ENCODE data around the gene TNFAIP8L1. TPM values are rescaled to one million over a fixed set of nuclear protein-coding genes. Genes with fewer than 3 reads are reported as not detected.
"Not testable (repeated sequence)": the region's sequence is repeated elsewhere in the genome, so short reads cannot be mapped to it uniquely, and the experiment has no call there.

The TNFAIP8L1 gene
- 1.4 and 1.5 TPM in 2 replicates for total RNA-seq (2014; rRNA removed; shearing (Covaris generic))
- 3.2 and 3.6 TPM in 2 replicates for polyA plus RNA-seq (2014; cell fraction: nucleus; rRNA removed)

GRCh38 chr19:4638828-4639530 is at the start of gene TNFAIP8L1:
Gene TNFAIP8L1 (plus strand): TSS chr19:4639516. CDS start chr19:4651870, 12,354 bp downstream.
- DNase-seq (ENCODE audit: extremely low read depth, low read depth) = peak; percentile 91

- DNase-seq (ENCODE audit: extremely low read depth, low read depth) = no peak
Measured at GRCh38 chr19:4589579-4590410, 49.5 kb upstream of the TNFAIP8L1 start.

GRCh38 chr19:4590559-4590958 is 48.8 kb upstream of the TNFAIP8L1 start:
- no peak for DNase-seq (ENCODE audit: extremely low read depth, low read depth)

- DNase-seq (ENCODE audit: extremely low read depth, low read depth) = no peak
Measured at GRCh38 chr19:4591320-4591719, 48.0 kb upstream of the TNFAIP8L1 start.

- DNase-seq (ENCODE audit: extremely low read depth, low read depth) = no peak
Measured at GRCh38 chr19:4592445-4592844, 46.9 kb upstream of the TNFAIP8L1 start.

GRCh38 chr19:4593409-4593851 is 45.9 kb upstream of the TNFAIP8L1 start:
- no peak for DNase-seq (ENCODE audit: extremely low read depth, low read depth)

GRCh38 chr19:4594201-4594600 is 45.1 kb upstream of the TNFAIP8L1 start:
- DNase-seq (ENCODE audit: extremely low read depth, low read depth) = no peak

- not testable (repeated sequence) for DNase-seq (ENCODE audit: extremely low read depth, low read depth)
Measured at GRCh38 chr19:4595158-4595557, 44.2 kb upstream of the TNFAIP8L1 start.

- no peak for DNase-seq (ENCODE audit: extremely low read depth, low read depth)
Measured at GRCh38 chr19:4596033-4596904, 43.0 kb upstream of the TNFAIP8L1 start.

GRCh38 chr19:4597278-4597974 is 41.9 kb upstream of the TNFAIP8L1 start:
- DNase-seq (ENCODE audit: extremely low read depth, low read depth) = no peak

GRCh38 chr19:4597975-4598671 is 41.2 kb upstream of the TNFAIP8L1 start:
- peak; percentile 42 for DNase-seq (ENCODE audit: extremely low read depth, low read depth)

- no peak for DNase-seq (ENCODE audit: extremely low read depth, low read depth)
Measured at GRCh38 chr19:4598712-4599111, 40.6 kb upstream of the TNFAIP8L1 start.

- no peak for DNase-seq (ENCODE audit: extremely low read depth, low read depth)
Measured at GRCh38 chr19:4600082-4600481, 39.2 kb upstream of the TNFAIP8L1 start.

- no peak for DNase-seq (ENCODE audit: extremely low read depth, low read depth)
Measured at GRCh38 chr19:4600893-4601292, 38.4 kb upstream of the TNFAIP8L1 start.

GRCh38 chr19:4602173-4602788 is 37.0 kb upstream of the TNFAIP8L1 start:
- DNase-seq (ENCODE audit: extremely low read depth, low read depth) = no peak

- DNase-seq (ENCODE audit: extremely low read depth, low read depth) = no peak
Measured at GRCh38 chr19:4602915-4603314, 36.4 kb upstream of the TNFAIP8L1 start.

- DNase-seq (ENCODE audit: extremely low read depth, low read depth) = no peak
Measured at GRCh38 chr19:4604912-4605311, 34.4 kb upstream of the TNFAIP8L1 start.

GRCh38 chr19:4606181-4606580 is 33.1 kb upstream of the TNFAIP8L1 start:
- DNase-seq (ENCODE audit: extremely low read depth, low read depth) = no peak

Measured in NCI-H460 (cell line).